SK-N-SH (cell line): Measurements from ENCODE around the gene GTPBP10.

Experiments
- CHD2 ChIP-seq: fragments of 150-350 bp; IDR thresholded peaks from 2 replicates; pipeline ENCODE4 v1.6.1; 2018; ENCODE audit warnings: low read length; ENCODE audit not compliant: partially characterized antibody
- ELF1 ChIP-seq: IDR thresholded peaks from 2 replicates; pipeline ENCODE4 v1.4.0; 2012
- EP300 ChIP-seq, 2 experiments: IDR thresholded peaks; 2 replicates each; pipeline versions ENCODE4 v1.4.0 to v1.6.1; 2012; ENCODE audit warnings: borderline replicate concordance in 1 of 2, low read depth in 1 of 2, low read length in 1 of 2
- EZH2phosphoT487 ChIP-seq: fragments of 200-600 bp; sonication (generic); IDR thresholded peaks from 2 replicates; pipeline ENCODE4 v1.6.1; 2017; ENCODE audit warnings: low read depth, mixed run types, mild to moderate bottlenecking, antibody characterized with exemption, moderate library complexity, borderline replicate concordance
- GABPA ChIP-seq: IDR thresholded peaks from 2 replicates; pipeline ENCODE4 v1.4.0; 2012; ENCODE audit warnings: low read depth, mild to moderate bottlenecking
- JUND ChIP-seq: IDR thresholded peaks from 2 replicates; pipeline ENCODE4 v1.4.0; 2012
- MXI1 ChIP-seq: IDR thresholded peaks from 2 replicates; pipeline ENCODE4 v1.6.1; 2012; ENCODE audit warnings: mild to moderate bottlenecking, low read depth, low read length, improper control_type of control experiment
- NFIC ChIP-seq: IDR thresholded peaks from 2 replicates; pipeline ENCODE4 v1.4.0; 2012; ENCODE audit warnings: borderline replicate concordance
- POLR2AphosphoS5 ChIP-seq: IDR thresholded peaks from 2 replicates; pipeline ENCODE4 v1.6.1; 2012; ENCODE audit warnings: low read depth, low read length
- YY1 ChIP-seq: IDR thresholded peaks from 2 replicates; pipeline ENCODE4 v1.4.0; 2012; ENCODE audit warnings: low read depth, mild to moderate bottlenecking
- TF ChIP-seq, protein P1 (sequence below): fragments of 200-600 bp; sonication (generic); IDR thresholded peaks from 2 replicates; pipeline ENCODE4 v1.6.1; 2017; ENCODE audit warnings: antibody characterized with exemption, mild to moderate bottlenecking, moderate library complexity
- TF ChIP-seq, protein P2 (sequence below): IDR thresholded peaks from 2 replicates; pipeline ENCODE4 v1.4.0; 2012; ENCODE audit warnings: low read depth, borderline replicate concordance
- TF ChIP-seq, protein P3 (sequence below): IDR thresholded peaks from 2 replicates; pipeline ENCODE4 v1.4.0; 2012; ENCODE audit warnings: low read depth

DNA sequence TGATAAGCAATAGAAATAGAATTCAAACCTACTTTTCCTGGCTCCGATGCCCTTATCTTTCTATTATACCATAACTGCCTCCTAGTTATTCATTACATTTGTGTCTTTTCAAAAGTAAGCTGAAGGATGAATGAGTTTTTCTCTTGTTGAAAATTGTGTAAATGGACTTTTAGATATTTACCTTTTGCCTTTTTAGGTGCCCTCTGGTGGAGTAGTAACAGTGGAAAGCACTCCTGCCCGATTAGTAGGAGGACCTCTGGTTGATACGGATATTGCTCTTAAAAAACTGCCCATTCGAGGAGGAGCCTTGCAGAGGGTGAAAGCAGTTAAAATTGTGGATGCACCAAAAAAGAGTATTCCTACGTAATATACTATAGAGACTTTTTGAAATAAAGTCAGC is 36.6 kb upstream of the GTPBP10 start:
- TF ChIP-seq, protein P1, sequence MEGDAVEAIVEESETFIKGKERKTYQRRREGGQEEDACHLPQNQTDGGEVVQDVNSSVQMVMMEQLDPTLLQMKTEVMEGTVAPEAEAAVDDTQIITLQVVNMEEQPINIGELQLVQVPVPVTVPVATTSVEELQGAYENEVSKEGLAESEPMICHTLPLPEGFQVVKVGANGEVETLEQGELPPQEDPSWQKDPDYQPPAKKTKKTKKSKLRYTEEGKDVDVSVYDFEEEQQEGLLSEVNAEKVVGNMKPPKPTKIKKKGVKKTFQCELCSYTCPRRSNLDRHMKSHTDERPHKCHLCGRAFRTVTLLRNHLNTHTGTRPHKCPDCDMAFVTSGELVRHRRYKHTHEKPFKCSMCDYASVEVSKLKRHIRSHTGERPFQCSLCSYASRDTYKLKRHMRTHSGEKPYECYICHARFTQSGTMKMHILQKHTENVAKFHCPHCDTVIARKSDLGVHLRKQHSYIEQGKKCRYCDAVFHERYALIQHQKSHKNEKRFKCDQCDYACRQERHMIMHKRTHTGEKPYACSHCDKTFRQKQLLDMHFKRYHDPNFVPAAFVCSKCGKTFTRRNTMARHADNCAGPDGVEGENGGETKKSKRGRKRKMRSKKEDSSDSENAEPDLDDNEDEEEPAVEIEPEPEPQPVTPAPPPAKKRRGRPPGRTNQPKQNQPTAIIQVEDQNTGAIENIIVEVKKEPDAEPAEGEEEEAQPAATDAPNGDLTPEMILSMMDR = no peak
- TF ChIP-seq EZH2phosphoT487 (no peak), GABPA (no peak), POLR2AphosphoS5 (no peak), YY1 (no peak), MXI1 (no peak), CHD2 (no peak), NFIC (no peak), ELF1 (no peak), JUND (no peak), EP300 (IDR thresholded peaks at IDR 0.05; ENCODE audit: borderline replicate concordance in 1 of 2, low read depth in 1 of 2, low read length in 1 of 2) (no peak)
- TF ChIP-seq, protein P2, sequence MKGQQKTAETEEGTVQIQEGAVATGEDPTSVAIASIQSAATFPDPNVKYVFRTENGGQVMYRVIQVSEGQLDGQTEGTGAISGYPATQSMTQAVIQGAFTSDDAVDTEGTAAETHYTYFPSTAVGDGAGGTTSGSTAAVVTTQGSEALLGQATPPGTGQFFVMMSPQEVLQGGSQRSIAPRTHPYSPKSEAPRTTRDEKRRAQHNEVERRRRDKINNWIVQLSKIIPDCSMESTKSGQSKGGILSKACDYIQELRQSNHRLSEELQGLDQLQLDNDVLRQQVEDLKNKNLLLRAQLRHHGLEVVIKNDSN = no peak
- TF ChIP-seq, protein P3, sequence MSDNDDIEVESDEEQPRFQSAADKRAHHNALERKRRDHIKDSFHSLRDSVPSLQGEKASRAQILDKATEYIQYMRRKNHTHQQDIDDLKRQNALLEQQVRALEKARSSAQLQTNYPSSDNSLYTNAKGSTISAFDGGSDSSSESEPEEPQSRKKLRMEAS = no peak
